Mucosa of descending colon (tissue), 3 donors: ENCODE data around the gene TTC1. TPM values are rescaled to one million over a fixed set of nuclear protein-coding genes. Genes with fewer than 3 reads are reported as not detected.

Experiments
- ATAC-seq: fragments of 200-7000 bp; cut with Tn5 transposase; one replicate; pipeline ENCODE4 v1.9.1; 2020; ENCODE audit warnings: mild to moderate bottlenecking, moderate library complexity
- DNase-seq, 3 donors: peaks; one replicate each; pipeline ENCODE4 v3.0.0-alpha.2; 2020
- H3K36me3 ChIP-seq: fragments of 200-600 bp; one replicate; pipeline ENCODE4 v1.8.0; 2021; ENCODE audit warnings: low read depth, mild to moderate bottlenecking
- H3K4me1 ChIP-seq: fragments of 200-600 bp; one replicate; pipeline ENCODE4 v1.8.0; 2021; ENCODE audit warnings: low read depth, mild to moderate bottlenecking
- H3K4me3 ChIP-seq: fragments of 200-600 bp; one replicate; pipeline ENCODE4 v1.8.0; 2021; ENCODE audit warnings: mild to moderate bottlenecking
- H3K9me3 ChIP-seq: fragments of 200-600 bp; one replicate; pipeline ENCODE4 v1.8.0; 2021; ENCODE audit warnings: mild to moderate bottlenecking
- CTCF ChIP-seq: fragments of 200-600 bp; IDR thresholded peaks from one replicate; pipeline ENCODE4 v1.8.0; 2022; ENCODE audit warnings: antibody characterized with exemption, mild to moderate bottlenecking
- intact Hi-C, 2 donors: fragments of 100-400 bp; cut with DNase I in 1 of 2; cut with micrococcal nuclease in 1 of 2; formaldehyde crosslinking; loops; one replicate each; pipeline versions ENCODE4 v1.11.0 to v1.11.1; 2022; cut with DNase I, micrococcal nuclease
- total RNA-seq, 3 donors: library from RNA; stranded (reverse); fragmentation: NEBNext Ultra II Directional in 2 of 3; extraction: Animal tissue kit (Norgen Biotek cat#: 25700) in 2 of 3; gene quantifications; one replicate each; pipeline versions ENCODE4 v1.2.1 to v1.2.4, GENCODE V29; 2021 to 2023
- donor health status: DM: no; HTN: no; CAD: no; lungs with moderate emphysema.
- donor health status: DM: no; HTN: no; CAD: no.
- donor health status: DM: no; HTN: yes; CAD: no.

TTC1 gene
- total RNA-seq, 3 donors from 2014 or later: 42.6 to 54.7 (median 46.6) TPM

- no peaks in the 10 kb centered on the region for H3K9me3 ChIP-seq
- DNase-seq (peak in 1 of 3 donors; percentile 16), ATAC-seq (peak; percentile 42)
- H3K4me3 ChIP-seq: no peak overlapping the region
- intact Hi-C loops: no loop called here
- no peaks in the 10 kb centered on the region for H3K4me1 ChIP-seq
- H3K36me3 ChIP-seq: no peaks in the 10 kb centered on the region
- TF ChIP-seq CTCF: no peak
Measured at GRCh38 chr5:159975462-159976019, 33.4 kb upstream of the TTC1 start.

GRCh38 chr5:159976921-159977320 is 32.0 kb upstream of the TTC1 start:
- no peak for DNase-seq
- ATAC-seq: no peak
- H3K4me1 ChIP-seq: no peaks in the 10 kb centered on the region

GRCh38 chr5:159978358-159978757 is 30.6 kb upstream of the TTC1 start:
- intact Hi-C loops: no loop called here
- Histone ChIP-seq H3K4me3 (no peak overlapping the region), H3K9me3 (no peaks in the 10 kb centered on the region), H3K36me3 (no peaks in the 10 kb centered on the region), H3K4me1 (no peaks in the 10 kb centered on the region)
- DNase-seq (no peak), ATAC-seq (no peak)
- TF ChIP-seq CTCF: no peak

More at GRCh38 chr5:159976921-159977320, 32.0 kb upstream of the TTC1 start:
- Histone ChIP-seq H3K36me3 (no peaks in the 10 kb centered on the region), H3K4me3 (no peak overlapping the region), H3K9me3 (no peaks in the 10 kb centered on the region)
- intact Hi-C loops: no loop called here
- TF ChIP-seq CTCF: no peak

- H3K4me1 ChIP-seq: no peaks in the 10 kb centered on the region
- ATAC-seq: no peak
- no peaks in the 10 kb centered on the region for H3K9me3 ChIP-seq
- TF ChIP-seq CTCF: no peak
- H3K4me3 ChIP-seq: no peak overlapping the region
- H3K36me3 ChIP-seq: no peaks in the 10 kb centered on the region
- intact Hi-C loops: loop anchor here in 1 of 2 donors (10.0 kb wide), 1 partner anchor 538 kb away; no protein-coding TSS in a partner anchor
- no peak for DNase-seq
Measured at GRCh38 chr5:159982421-159983173, 26.3 kb upstream of the TTC1 start.

GRCh38 chr5:159987031-159987674 is 21.8 kb upstream of the TTC1 start:
- intact Hi-C loops: loop anchor here in 1 of 2 donors (10.0 kb wide), 1 partner anchor 542 kb away; no protein-coding TSS in a partner anchor
- peak; percentile 63 for TF ChIP-seq CTCF
- DNase-seq (peak; percentile 87 to 92 (median 89)), ATAC-seq (peak; percentile 99)
- Histone ChIP-seq H3K36me3 (no peaks in the 10 kb centered on the region), H3K4me3 (no peak overlapping the region), H3K9me3 (no peaks in the 10 kb centered on the region), H3K4me1 (no peaks in the 10 kb centered on the region)
